ENCODE results near the gene TSHZ2. TPM values are rescaled to one million over a fixed set of nuclear protein-coding genes. Genes with fewer than 3 reads are reported as not detected.
A peak's percentile ranks its signal among the peaks of the same experiment; 100 is the strongest.

TSHZ2 gene
- total RNA-seq, 4 donors from 2014 or later = 1.0 to 3.5 (median 2.8) TPM

- Histone ChIP-seq H3K27me3 (peaks cover 0 to 6% (median 0%) of the 10 kb centered on the region in 3 donors), H3K9me3 (no peaks in the 10 kb centered on the region), H3K4me1 (no peaks in the 10 kb centered on the region), H3K4me3 (peak overlapping the region; percentile 32 to 59 (median 44)), H3K36me3 (no peaks in the 10 kb centered on the region), H3K27ac (peak overlapping the region; percentile 30 to 59 (median 48))
- in situ Hi-C loops (cut with MboI; ENCODE audit: low sequenced_read_pairs in 4 of 4) (no loop called here), intact Hi-C loops (cut with DNase I; ENCODE audit: low total_unique reads) (loop anchor here (10.0 kb wide), 1 partner anchor 60 kb away; no protein-coding TSS in a partner anchor)
- TF ChIP-seq POLR2A (IDR thresholded peaks at IDR 0.05) (no peak), CTCF (IDR thresholded peaks at IDR 0.05 in 4 of 5, conservative IDR thresholded peaks at IDR 0.05 in 1 of 5) (no peak)
- DNase-seq (no peak), ATAC-seq (no peak)
Observed at GRCh38 chr20:52975029-52975732, 3.0 kb downstream of the TSHZ2 start.

- in situ Hi-C loops (cut with MboI; ENCODE audit: low sequenced_read_pairs in 4 of 4) (no loop called here), intact Hi-C loops (cut with DNase I; ENCODE audit: low total_unique reads) (loop anchor here (10.0 kb wide), 1 partner anchor 59 kb away; no protein-coding TSS in a partner anchor)
- H3K4me3 ChIP-seq = peak overlapping the region in 2 of 4 donors; percentile 54 to 59
- TF ChIP-seq POLR2A (IDR thresholded peaks at IDR 0.05) (no peak), CTCF (IDR thresholded peaks at IDR 0.05 in 4 of 5, conservative IDR thresholded peaks at IDR 0.05 in 1 of 5) (no peak)
- no peaks in the 10 kb centered on the region for H3K36me3 ChIP-seq
- ATAC-seq (no peak), DNase-seq (no peak)
- peaks cover 0 to 6% (median 0%) of the 10 kb centered on the region in 3 donors for H3K27me3 ChIP-seq
- no peaks in the 10 kb centered on the region for H3K9me3 ChIP-seq
- no peaks in the 10 kb centered on the region for H3K4me1 ChIP-seq
- peak overlapping the region; percentile 10 to 59 (median 38) for H3K27ac ChIP-seq
Observed at GRCh38 chr20:52975803-52976531, 3.8 kb downstream of the TSHZ2 start.

GRCh38 chr20:52978851-52979250, 6.7 kb downstream of the TSHZ2 start:
- DNase-seq (no peak), ATAC-seq (no peak)
- no peak overlapping the region for H3K4me3 ChIP-seq
- H3K36me3 ChIP-seq = no peaks in the 10 kb centered on the region
- intact Hi-C loops (cut with DNase I; ENCODE audit: low total_unique reads) = loop anchor here (10.0 kb wide), 1 partner anchor 56 kb away; no protein-coding TSS in a partner anchor
- H3K9me3 ChIP-seq = no peaks in the 10 kb centered on the region
- no peaks in the 10 kb centered on the region for H3K27me3 ChIP-seq
- in situ Hi-C loops (cut with MboI; ENCODE audit: low sequenced_read_pairs in 4 of 4) = no loop called here
- H3K27ac ChIP-seq = no peak overlapping the region
- H3K4me1 ChIP-seq = no peaks in the 10 kb centered on the region
- TF ChIP-seq POLR2A (IDR thresholded peaks at IDR 0.05) (no peak), CTCF (IDR thresholded peaks at IDR 0.05 in 4 of 5, conservative IDR thresholded peaks at IDR 0.05 in 1 of 5) (no peak)

GRCh38 chr20:52981051-52981450, 8.9 kb downstream of the TSHZ2 start:
- ATAC-seq = no peak
- DNase-seq = no peak
- in situ Hi-C loops (cut with MboI; ENCODE audit: low sequenced_read_pairs in 4 of 4) (no loop called here), intact Hi-C loops (cut with DNase I; ENCODE audit: low total_unique reads) (no loop called here)
- Histone ChIP-seq H3K4me1 (no peaks in the 10 kb centered on the region), H3K27ac (no peak overlapping the region), H3K9me3 (no peaks in the 10 kb centered on the region), H3K27me3 (no peaks in the 10 kb centered on the region), H3K4me3 (no peak overlapping the region), H3K36me3 (no peaks in the 10 kb centered on the region)
- TF ChIP-seq CTCF (IDR thresholded peaks at IDR 0.05 in 4 of 5, conservative IDR thresholded peaks at IDR 0.05 in 1 of 5) (no peak), POLR2A (IDR thresholded peaks at IDR 0.05) (no peak)
